Stimulated activated CD4-positive, alpha-beta T cell treated with anti-CD3 and anti-CD28 coated beads, Interleukin-4, amount 100 ng/mL, for 48 hours (primary cell): ENCODE data around the gene CRACDL.
"Not testable (repeated sequence)": the region's sequence is repeated elsewhere in the genome, so short reads cannot be mapped to it uniquely, and the experiment has no call there.

ENCODE experiments used
- DNase-seq, 2 donors: peaks; one replicate each; pipeline ENCODE4 v3.0.0-alpha.2; 2020; ENCODE audit warnings: low read depth in 2 of 2

Gene CRACDL

DNA sequence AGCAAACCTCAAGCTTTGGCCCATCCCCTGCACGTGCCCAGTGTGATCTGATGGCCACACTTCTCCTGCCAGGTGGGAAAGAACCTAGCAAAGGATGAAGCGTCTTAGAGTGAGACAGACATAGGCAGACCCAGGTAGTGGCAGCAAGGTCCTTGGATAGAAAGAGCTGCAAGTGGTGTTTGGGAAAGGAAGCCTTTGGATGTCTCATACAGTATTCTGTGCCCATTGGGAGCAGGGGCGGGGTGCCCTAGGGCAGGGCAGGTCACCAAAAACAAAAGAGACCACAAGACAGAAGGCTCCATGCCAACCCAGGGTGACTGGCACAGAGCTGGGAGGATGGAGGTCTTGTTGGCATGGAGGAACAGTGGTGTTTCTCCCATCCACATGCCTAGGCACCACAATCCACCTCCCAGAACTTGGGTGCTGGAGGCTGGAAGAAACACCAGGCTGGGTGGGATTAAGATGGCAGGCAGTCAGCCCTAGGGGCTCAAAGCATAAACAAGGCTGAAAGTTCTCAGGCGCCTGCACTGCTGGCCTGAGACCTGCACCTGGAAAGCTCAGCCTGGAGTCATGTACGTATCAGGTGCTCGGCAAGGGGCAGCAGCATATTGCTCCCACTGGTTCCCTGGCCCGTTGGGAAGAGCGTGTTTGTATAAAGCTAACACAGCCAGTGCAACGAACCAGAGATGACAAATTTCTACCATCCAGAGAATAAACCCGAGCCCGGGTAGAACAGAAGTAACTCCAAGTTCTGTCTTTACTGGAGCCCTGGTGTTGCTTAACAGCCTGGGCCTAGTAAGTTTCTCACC, 52.9 kb downstream of the CRACDL start:
- no peak for DNase-seq

DNA sequence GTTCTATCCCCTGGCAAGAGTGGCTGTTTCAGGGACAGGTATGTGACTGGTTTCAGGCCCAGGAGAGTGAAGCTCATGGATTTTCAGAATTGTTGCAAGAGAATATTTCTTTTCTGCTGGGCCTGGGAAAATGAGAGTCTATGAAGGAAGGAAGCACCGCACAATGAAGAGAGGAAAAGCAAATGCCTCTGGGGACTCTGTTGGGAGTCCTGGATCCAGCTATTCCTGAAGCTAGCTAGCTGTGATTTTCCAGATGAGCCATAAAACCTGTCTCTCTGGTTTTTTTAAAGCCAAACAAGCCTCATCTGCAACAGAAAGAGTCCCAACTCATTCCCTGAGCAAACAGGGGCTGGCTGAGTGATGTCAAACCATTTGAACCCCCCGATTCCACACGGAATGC, 53.7 kb downstream of the CRACDL start:
- DNase-seq, result no peak

DNA sequence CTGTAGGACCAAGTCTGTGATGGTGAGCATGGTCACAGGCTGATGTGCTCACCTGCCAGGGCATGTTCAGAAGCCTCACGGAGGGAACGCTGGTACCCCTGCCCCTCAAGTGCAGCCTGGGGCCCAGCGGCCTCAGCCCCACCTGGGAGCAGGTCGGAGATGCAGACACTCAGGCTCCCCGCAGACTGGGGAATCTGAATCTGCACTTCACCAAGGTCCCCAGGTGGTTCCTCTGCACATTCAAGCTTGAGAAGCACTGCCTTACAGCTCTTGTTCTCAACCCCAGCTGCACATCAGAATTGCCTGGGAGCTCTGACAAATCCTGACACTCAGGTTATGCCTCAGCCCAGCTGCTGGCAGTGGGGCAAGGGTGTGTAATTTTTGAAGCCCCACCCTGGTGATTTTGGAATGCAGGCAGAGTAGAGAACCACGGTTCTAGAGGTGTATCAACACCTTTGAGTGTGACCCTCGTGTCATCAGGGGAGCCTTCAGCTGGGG, 54.8 kb downstream of the CRACDL start:
- DNase-seq, result no peak

DNA sequence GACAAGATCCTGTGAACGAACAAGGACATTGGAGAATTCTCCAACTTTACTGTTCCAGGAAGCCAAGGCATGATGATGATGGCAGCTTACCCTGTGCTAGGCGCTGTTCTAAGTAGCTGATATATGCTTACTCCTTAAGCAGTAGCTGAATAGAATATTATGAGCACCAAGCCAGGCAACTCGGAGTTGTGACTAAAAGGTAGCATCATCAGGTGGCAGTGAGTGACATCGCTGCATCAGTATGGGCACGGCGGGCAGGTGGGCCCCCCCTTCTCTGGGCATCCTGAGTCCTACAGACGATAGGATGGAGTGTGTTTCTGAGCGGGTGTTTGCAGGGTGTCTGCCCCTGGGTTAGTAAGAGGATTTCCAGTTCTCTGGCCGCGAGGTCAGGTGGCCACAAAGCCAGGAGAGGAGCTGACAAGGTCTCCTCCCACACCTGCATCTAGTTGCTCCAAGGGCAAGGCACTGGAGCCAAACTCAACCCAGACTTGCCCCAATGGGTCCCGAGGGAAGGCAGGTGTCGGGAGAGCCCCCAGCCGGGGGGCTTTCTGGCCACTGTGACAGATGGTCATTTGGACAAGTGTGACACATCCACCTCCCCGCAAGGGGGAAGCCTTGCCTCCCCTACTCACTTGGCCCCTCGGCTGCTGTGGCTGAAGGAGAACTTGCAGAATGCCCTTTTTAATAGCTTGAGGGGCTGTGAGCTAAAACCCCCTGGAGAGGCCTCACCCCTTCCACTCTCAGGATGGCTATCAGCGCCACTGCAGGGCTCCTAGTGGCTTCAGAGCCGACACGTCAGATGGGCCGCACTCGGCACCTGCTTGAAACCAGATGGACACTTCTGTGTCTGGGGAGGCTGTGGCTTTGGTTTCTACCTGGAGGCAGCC, 55.5 kb downstream of the CRACDL start:
- no peak for DNase-seq

DNA sequence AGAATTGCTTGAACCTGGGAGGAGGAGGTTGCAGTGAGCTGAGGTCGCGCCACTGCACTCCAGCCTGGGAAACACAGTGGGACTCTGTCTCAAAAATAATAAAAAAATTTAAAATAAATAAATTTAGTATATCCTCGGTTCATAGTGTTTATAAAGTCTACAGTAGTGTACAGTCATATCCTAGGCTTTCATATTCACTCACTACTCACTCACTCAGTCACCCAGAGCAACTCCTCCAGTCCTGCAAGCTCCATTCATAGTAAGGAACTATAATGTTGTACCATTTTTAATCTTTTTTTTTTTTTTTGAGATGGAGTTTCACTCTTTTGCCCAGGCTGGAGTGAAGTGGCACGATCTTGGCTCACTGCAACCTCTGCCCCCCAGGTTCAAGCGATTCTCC, 58.4 kb downstream of the CRACDL start:
- not testable (repeated sequence) for DNase-seq

DNA sequence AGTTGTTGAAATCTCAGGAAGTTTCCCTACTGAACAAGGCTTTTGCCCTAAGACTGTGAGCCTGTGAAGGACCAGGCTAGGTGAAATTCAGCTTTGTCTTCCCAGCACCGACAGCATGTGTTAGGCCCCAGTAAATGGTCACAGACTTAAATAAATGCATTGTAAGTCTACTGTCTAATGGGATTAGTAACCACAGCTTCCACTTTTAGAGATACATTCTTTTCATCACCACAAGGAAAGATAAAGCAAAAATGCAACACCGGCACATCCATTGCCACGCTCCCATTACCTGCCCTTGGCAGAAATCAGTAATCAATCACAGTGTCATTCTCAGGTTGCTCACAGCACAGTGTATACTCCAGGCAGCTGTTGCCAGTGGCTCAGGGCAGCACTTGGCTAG, 59.3 kb downstream of the CRACDL start:
- no peak for DNase-seq

DNA sequence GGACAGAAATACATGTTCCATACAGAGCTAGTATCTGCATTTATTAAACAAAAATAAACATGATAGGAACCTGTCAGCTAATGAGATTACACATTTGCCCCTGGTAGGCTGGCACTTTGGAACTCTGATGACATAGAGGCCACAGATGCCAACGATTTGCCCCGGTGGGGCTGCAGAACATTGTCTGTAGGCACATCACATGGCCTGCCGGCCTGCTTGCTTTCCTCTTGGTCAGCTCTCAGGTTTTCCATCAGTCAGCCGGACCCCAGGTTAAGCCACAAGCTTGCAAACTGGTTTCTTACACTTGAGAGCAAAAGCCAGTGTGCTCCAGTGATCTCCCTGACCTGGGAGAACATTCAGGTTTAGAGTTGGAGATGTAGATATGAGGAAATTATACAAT, 60.3 kb downstream of the CRACDL start:
- no peak for DNase-seq

DNA sequence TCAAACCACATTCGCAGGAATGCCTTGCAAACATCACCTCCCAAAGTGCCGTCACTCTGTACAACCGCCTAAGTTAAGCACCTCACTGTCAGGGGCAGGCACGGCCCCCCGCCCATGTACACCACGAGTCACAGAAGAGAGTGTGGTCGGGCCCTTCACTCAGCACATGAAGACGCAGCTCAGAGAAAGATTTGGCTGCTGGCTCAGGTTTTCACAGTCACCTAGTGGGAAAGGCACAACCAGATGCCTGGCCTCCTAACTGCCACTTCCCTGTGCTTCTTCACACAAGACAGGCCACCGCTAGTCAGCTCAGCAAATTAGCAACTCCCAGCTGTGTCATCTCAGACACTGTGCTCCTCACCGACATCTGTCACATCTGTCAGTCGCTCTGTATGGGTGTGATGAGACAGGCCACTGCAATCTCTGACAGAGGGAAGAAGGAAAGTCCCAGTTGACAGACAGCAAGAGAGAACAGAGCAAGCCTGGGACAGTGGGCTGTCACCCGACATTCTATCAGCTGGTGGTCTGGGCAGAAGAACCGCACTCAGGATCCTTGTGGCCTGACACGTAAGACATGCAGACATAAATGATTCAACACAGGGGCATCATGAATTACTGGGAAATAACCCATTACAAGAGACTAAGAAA, 60.8 kb downstream of the CRACDL start:
- DNase-seq, result no peak

DNA sequence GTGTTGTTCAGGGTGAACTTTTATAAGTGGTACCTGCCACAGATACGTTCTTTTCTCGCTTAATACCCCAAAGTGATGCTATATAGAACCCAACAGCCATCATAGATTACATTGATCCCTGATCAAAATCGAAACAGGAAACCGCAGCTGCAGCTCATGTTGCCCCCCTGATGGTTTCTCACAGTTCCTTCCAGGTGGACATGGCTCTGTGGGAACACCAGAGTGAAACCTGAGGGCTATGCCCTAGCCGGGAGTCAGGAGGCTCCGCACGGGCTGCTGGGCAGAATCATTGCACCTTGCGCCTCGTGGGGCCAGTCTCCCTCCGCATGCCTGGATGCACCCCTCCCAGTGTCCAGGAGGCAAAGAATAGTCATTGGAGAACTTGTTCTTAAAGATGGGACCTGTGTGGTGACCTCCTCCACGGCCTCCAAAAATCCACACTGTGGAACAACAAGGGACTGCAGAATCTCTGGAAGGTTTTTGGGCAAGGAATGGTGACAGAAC, 61.8 kb downstream of the CRACDL start:
- no peak for DNase-seq

DNA sequence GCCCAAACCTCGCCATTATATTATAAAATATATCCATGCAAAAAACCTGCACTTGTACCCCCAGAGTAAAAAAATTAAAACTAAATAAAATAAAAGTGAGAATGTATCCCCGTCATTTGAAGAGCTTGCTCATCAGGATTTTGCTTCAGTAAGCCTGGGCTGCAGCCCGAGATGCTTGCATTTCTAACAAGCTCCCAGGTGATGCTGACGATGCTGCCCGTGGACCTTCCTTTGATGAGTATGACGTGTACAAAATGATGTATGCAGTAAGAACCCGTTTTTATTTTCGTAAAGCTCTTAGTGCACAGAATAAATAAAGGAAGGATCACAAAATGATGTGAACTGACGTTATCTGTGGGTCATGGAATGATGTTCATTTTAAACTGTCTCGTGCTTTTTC, 63.5 kb downstream of the CRACDL start:
- no peak for DNase-seq

DNA sequence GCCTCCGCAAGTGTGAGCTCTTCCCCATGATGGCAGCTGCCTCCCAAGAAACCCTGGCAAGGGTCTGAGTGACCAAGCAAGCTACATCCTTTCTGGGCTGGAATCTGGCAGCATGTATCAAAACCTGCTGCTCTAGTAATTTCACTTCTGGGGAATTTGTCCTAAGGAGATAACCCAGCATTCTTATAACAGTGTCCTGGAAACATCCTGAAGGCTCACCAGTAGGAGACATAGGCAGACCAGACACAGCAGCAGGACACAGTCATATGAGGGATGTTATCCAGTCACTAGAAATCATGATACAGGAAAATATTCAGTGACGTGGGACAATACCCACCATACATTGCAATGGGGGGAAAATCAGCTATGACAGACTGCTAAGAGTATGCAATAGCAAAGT, 64.5 kb downstream of the CRACDL start:
- DNase-seq, result no peak

DNA sequence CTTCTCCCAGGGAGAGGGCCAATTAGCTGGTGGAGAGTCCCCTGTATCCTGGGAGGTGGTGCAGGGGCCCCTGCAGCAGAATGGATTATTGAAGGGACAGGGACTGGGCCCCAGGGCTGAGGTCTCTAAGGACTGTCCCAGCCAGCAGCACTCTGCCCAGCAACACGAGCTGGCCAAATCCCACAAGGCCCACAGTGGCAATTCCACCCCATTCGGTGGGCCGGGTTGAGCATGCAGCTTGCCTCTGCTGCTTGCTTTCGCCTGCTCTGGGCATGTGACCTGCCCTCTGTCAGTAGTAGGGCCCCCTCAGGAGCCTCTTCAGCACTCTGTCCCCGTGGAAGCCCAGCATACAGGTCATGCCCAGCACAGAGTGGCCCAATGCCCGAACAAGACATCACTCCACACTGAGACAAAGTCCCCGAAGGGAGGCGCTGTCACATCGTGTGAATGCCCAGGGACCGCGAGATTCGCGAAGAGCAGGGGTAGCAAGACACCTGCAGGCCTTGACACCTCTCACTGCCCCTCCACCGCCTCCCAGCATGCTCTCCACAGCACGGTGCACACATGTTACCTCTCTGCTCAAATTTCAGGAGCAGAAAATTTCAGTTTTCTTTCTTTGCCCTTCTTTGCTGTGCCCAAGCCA, 65.4 kb downstream of the CRACDL start:
- no peak for DNase-seq

DNA sequence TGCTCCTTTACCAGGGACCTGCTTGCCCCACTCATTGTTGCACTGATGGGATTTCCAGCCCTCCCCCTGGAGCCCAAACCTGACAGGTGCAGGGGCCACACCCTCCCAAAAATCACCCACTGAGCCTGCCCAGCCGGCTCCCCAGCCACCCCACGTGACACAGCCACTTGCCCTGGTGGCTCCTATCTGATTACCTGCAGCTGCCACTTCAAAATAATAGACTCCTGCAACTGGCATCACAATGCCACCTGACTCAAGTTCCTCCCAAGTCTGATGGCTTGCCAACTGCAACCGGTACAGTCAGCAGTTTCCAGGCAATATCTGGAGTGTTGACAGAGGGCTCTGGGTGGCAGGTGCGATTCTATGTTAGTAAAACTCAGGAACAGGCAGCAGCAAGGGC, 66.2 kb downstream of the CRACDL start:
- no peak for DNase-seq

DNA sequence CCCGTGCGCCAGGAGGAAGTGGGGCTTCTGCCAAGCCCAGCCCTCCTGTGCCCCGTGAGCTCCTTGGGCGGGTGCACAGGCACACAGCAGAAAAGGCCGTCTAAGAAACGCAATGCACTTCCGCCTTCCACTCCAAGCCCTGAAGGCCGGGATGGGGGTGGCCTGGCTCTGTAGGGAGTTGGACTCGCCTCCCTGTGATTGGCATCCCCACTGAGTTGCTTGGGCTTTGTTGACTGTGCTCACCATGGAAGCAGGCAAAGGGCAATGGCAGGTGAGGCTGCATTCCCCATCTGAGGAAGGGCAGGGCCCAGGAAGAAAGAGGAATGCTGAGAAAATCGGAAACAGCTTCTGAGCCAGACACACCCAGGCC, 66.8 kb downstream of the CRACDL start:
- DNase-seq, result no peak

DNA sequence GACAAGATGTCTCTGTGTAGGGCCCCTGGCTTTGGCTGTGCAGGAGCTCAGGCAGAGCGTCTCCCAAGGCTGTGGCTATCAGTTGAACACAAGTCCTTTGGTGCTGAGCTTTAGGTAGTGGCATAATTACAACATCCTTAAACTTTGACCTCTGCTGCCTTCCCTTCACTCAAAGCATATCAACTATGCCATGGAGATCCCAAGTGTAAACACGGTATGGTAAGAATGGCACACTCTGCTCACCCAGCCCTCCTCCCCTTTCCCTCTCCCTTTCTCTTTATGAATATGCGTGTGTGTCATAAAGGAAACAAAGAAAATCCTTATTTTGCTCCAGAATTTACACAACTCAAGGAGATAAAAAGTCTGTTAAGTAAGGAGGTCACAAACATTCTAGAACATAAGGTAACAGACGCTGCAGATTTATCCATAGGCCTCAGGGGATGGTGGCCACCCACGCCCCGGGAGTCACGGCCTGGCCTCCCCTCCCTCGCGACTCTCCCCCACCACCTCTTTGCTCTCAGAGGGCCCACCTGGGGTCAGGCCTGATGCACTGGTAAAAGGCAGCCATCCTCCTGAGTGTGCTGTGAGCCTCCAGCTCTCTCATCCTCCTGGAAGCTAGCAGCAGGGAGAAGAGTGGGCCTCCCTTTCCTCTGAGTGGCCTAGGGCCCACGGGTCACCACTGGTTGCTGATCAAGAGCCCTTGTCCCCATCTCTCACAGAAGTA, 67.3 kb downstream of the CRACDL start:
- DNase-seq, result no peak

DNA sequence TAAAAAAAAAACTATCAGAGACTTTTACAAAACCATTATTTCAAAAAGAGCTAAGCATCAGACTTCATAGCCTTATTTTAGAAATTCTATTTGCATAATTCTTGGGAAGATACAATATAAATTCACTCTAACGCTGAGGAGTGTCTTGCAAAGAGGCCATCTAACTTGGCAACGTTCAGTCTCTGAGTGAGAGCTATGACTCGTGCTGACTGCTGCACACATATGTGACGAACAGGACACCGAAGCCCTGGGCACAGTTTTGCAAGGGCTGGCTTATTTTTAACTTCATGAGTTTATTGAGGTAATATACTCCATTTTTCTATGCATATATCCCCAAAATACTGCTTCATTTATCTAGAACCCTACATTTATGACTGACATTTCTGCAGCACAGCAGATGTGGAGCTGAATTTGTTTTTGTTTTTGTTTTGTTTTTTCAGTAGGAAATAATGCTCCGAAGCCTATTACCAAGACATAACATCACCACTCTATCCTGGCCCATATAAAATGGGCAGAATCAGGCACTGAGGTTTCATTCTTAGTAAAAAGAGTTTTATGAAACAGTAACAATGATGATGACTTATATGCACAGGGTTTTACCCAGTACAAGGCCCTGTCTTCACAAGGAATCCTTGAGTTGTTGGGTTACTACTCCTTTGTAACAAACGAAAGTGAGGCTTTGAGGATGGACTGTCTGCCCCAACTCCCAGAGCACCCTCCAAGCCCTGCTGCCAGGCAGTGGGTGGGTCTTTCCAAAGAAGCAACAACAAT, 68.3 kb downstream of the CRACDL start:
- no peak for DNase-seq

DNA sequence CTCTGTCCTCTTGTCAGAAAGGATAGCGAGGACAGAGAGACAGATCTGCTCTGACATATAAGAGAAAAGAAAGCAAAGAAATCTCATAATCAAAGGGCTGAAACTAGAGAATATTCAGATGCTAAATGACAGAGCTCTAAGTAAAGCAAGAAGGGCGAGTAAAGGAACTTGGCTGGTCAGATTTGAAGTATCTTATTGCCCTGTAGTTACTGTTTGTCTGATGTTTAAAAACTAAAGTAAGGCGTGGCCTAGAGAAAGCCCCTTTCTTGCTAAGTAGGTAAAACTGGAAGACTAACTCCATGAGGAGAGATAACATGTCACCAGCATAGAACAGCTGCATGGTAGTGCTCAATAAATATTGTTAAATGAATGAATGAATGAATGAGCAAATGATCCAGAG, 70.0 kb downstream of the CRACDL start:
- DNase-seq, result no peak

DNA sequence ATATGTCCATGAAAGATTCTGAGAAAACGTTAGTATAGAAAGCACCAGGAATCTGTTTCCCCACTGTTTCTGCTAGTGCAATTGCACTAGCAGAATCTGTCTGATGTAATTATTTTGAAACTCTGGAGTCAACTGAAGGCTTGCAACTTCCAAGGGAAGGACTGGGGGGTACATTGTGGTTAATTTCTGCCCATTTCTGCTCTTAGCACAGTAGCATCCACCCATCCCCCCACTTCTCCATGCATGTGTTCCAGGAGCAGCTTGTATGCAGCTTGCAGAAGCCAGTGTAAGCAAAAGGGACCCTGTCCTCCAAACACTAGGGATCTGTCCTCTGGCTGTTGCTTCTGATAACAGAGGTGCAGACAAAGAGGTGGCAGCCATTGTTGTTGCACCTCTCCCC, 74.4 kb downstream of the CRACDL start:
- no peak for DNase-seq

DNA sequence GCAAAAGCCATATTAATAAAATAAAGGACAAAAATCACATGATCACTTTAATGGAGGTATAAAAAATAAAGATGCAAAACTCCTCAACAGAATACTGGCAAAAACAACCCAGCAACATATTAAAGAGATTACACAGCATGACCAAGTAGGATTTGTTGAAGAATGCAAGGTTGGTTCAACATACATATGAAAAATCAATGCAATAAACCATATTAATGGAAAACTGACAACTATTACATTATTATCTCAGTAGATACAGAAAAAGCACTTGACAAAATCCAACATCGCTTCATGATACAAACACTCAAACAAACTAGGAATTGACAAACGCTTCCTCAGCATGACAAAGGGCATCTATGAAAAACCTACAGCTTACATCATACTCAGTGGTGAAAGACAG, 76.7 kb downstream of the CRACDL start:
- no peak for DNase-seq

DNA sequence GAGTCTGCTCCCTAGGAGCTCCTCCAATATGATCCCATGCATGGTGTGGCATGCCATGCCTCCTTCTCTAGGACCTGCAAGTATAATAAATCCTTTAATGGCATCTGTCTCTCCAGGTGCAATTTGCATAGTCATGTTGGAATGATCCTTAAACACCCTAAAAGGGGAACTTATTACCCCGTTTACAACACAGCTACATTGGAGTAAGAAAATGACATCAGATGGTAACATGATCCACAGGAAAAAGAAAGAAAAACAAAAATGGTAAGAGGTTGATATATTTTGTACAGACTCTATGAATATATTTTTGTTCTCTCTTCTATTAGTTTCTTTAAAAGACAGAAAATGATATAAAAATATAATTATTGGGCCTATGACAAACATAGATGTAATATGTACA, 79.0 kb downstream of the CRACDL start:
- no peak for DNase-seq
